Right hindlimb (tissue), 1 donor: ENCODE data around the gene ALK.

Experiments used
- DNase-seq: peaks from one replicate; pipeline ENCODE4 v3.0.0-alpha.2; 2018

The ALK gene

GRCh38 chr2:29900971-29901633, 20.3 kb downstream of the ALK start:
- DNase-seq, result no peak

DNA sequence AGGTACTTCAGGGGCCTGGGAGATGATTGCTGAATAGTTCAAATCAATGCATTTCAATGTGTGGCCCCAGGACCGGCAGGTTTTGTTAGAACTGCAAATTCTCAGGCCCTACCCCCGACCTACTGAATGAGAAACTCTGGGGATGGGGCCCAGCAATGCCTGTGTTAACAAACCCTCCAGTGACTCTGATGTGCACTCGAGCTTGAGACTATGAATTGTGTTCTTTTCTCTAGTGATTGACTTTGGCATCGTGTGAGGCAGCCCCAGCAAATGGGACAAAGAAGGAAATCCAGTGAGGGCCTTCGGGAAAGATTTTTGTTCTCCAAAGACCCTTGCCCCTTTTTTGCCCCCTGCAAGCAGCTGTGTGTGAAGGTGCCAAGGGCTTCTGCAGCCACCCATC, 22.4 kb downstream of the ALK start:
- no peak for DNase-seq

DNA sequence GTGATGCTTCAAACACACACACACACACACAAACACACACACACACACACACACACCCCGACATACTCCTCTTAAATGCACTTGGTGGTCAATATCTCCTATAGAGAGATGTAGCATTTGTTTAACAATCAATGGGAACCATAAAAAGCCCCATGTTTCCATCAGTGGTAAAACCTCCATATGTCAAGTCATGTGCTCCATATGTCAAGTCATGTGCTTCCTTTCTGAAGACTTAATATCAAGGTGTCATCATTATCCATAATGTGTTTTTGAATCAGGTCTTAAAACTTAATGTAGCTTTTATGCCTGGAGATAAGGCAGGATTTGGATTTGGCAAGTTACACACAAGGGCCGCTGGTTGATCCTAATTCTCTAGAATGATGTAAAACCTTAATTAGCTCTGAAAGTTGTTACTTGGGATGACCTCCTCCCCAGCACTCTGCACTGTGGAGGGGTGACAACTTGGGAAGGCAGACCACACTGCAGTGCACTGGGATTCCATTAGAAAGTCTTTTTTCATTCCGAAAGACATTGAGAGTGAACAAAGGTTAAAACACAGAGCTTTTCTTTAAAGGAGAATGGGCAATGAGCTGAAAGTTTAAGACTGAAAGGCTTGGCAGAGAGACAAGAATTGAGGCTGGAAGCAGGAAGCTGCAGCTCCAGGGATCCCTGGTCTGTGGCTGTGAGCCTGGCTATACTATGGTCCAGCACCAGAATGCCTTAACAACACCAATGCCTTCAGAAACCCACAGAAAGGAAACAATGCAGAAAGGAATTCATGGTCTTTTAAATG, 26.4 kb downstream of the ALK start:
- DNase-seq, result no peak

DNA sequence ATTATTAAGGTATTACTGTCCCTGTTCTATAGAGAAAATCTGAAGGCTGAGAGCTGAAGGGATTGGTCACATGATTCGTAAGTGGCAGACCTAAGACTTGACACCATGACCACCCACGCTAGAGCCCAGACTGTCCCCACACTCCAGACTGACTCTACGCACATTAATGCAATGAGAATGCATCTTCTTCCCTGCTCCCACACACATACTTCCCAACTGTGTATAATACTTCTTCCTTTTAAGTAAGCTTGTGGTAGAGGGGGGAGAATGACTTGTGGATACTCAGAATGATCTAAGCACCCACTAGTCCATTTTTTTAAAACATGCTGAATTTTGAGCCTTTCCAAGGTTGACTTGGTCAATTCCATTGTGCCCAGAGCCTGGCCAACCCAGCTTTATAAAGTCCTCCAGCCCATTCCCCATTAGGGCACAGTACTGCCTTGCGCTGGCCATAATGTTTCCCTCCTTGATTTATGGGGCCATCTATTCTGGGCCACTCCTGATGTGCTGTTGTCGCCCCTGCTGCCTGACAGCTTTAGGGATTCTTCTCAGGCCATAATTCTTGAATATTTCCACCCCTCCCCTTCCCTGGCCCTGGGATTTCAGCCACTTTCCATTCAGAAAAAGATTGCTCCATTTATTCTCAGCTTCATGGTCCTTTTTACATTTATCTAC, 28.7 kb downstream of the ALK start:
- no peak for DNase-seq

- no peak for DNase-seq
Observed at GRCh38 chr2:29881089-29881730, 40.2 kb downstream of the ALK start.

- no peak for DNase-seq
Observed at GRCh38 chr2:29880084-29880483, 41.3 kb downstream of the ALK start.

- DNase-seq, result no peak
Observed at GRCh38 chr2:29879456-29879855, 41.9 kb downstream of the ALK start.

- no peak for DNase-seq
Observed at GRCh38 chr2:29878898-29879297, 42.5 kb downstream of the ALK start.

- DNase-seq, result no peak
Observed at GRCh38 chr2:29876374-29876773, 45.0 kb downstream of the ALK start.

- DNase-seq, result no peak
Observed at GRCh38 chr2:29874745-29875144, 46.6 kb downstream of the ALK start.

DNA sequence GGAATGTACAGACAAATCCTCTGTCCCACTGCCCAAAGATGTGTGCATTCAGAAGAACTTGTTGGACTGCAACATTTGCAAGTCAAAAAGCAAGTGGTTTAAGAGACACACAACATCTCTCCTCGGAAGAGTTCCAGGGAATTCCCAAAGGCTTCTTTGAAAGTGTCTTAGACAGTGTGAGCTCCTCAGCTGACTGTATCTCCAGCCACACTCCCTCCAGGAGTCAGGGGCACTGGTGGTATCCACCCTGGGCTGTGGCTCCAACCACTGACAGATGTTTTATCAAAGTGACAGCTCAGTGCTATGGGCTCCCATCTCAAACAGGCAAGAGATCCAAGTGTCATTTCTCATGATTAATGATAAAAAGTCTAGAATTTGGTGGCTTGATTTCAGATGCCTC, 48.5 kb downstream of the ALK start:
- DNase-seq, result no peak

DNA sequence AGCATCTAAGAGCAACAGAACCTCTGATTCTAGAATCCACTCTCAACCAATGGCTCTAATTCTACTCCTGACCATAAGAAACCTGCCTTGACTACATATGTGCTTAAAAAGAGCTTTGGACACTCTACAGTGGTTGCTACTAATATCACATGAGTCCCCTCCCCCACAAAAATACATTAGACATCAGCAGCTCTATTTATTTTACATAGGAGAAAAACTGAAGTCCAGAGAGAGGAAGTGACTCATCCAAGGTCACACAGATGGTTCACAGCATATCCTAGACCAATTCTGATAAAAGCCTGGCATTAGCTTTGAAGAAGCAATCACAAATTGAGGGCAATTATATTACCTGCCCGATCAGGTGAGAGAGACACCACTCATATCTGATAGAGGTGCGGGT, 49.8 kb downstream of the ALK start:
- no peak for DNase-seq

DNA sequence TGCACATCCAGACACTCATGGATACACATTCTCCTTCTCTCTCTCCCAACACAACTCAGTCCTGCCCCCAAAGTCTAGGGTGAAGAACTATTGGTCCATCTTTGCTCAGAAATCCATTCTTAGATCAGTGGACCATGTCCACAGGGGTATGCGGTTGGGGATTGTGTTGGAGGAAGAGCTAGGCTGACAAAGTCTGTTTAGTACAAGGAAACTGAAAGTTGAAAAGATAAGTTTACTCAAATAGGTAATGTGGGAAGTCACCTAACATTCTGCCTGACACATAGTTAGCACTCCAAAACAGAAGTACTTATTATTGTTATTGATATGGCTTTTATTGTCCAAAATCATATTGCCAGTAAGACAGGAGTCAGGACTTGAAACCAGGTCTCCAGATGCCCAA, 55.9 kb downstream of the ALK start:
- no peak for DNase-seq

DNA sequence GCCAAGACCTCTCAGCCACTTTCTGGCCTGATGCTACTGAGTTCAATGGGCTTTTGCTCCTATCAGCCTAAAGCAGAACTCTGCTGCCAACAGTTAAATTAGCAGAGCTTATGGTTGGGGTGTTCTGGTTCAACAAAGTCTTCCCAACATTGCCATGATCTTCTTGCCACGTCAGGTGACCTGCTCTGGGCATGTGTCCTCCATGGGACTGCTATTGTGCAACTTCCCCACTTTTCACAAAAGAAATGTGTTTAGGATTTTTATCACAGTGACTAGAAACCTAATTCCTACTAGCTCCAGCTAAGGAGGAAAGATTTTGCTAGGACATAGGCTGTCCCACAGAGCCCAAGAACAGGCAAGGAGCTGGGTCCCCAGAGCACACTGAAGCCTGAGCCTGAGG, 56.4 kb downstream of the ALK start:
- DNase-seq, result no peak

DNA sequence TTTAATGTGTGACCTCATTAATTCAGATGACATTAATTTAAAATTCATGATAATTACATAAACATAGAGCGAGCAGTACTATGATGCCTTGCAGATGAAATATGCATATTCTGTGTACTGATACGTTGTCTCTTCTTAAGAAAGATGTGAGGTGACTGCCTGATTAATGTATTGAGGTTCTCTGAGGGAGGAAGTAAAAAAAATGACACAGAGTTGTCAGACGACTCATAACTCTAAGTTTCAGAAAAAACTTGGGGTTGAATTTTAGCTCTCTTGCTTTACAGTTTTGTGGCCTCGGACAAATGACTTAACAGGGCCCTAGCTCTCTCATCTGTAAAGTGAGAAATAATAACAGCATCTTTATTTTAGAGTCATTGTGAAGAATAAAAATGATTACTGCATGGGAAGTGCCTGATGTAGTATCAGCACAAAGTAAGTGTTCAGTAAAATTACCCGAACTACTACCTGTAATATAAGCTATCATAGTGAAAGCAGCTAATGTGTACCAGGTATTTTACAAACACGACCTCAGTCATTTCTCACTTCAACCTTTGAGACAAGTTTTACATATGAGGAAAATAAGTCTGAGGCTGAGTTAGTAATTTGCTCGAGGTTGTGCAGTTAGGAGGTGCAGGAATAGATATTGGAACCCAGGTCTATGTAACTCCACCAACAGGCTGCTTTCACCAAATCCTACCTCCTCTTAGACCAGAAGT, 65.3 kb downstream of the ALK start:
- no peak for DNase-seq

DNA sequence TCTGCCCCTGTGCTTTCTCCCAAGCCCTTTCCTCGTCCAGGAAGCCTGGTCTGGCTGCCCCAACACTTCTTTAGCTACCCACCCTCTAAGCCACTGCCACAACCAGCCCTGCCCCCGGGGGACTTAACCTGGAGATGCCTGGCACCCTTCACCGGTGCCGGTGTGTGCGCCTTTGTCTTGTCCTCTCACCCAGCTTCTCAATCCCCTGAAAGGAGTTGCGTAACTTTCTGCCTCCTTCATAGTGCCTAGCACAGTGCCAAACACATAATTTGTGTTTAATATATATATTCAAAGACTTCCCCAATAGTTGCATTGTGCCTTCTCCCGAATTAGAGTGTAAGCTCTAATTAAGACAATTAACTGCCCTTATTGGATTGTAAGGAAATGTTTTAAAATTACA, 70.6 kb downstream of the ALK start:
- no peak for DNase-seq

DNA sequence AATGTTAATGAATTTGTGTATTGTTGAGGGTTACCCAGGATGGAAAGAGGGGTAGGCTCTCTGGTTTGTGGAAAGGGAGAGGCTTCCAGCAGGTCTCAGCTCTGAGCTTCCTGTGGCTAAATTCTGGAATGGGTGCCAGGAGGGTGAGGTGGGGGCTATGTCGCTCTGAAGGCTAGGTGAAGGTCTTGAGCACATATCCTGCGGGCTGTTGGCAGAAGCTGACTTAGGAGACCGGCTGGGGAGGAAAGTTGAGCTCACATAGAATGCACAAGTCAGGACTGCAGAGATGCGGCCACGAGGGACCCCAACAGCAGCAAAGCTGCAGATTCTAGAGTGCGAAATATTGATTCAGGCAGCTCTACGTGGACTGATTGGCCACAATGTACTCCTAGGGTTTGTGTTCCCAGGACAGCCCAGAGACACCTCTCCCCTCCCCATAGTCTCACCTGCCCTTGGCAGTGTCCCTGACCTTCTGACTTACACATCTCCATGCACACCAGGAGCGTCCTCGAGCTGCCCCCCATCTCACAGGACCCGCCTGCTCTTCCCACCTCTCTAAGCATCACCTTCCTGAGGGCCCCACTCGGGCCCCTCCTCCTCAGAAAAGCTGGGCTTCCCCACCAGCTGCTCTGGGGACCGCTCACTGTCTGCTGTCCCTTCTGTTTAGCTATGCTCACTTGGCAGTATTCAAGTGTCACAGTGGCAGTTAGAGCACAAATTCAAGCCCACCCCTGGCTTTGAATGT, 72.6 kb downstream of the ALK start:
- DNase-seq, result no peak

DNA sequence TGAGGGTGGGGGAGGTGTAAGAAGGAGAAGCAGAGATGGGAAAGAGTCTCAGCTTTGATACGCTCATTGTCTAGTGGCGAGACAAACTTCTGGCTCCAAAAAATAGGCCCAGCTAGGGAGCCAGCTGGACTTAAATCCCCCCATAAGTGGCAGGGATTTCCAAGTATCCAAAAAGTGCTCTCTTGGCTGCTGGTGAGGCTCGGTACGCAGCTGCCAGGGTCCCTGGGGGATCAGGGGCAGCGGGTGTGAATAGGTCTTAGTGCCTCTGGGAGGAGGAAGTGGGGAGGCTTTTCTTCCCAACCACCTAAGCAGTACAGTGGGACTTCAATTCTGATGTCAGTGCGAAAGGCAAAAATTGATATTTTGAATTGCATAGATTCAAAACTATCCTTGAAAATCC, 73.5 kb downstream of the ALK start:
- DNase-seq, result peak; percentile 32

DNA sequence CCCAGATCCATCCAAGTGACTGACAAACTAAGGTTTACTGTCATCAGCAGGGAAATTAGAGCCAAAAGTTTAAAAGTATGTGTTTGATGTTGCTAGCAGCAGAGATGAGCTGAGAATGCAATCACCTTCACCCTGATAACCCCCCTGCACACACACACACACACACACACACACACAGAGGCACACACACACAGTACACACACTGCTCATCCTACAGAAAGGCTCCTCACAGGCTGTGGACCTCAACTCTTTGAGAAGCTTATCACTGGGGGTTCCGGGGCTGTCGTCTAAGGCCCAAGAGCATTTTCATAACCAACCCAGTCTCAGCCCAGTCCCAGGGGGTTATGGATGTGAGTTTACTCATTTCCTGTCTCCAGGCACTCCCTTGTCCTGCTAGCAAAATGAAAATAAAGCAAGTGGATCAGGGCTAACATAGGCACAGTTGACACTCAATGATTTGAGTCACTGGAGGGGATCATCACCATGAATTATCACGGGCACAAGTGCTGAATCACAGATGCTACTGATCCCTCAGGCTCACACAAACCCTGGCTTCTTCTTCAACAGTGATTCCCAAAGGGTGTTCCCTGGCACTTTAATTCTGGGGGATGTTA, 76.6 kb downstream of the ALK start:
- DNase-seq, result no peak

DNA sequence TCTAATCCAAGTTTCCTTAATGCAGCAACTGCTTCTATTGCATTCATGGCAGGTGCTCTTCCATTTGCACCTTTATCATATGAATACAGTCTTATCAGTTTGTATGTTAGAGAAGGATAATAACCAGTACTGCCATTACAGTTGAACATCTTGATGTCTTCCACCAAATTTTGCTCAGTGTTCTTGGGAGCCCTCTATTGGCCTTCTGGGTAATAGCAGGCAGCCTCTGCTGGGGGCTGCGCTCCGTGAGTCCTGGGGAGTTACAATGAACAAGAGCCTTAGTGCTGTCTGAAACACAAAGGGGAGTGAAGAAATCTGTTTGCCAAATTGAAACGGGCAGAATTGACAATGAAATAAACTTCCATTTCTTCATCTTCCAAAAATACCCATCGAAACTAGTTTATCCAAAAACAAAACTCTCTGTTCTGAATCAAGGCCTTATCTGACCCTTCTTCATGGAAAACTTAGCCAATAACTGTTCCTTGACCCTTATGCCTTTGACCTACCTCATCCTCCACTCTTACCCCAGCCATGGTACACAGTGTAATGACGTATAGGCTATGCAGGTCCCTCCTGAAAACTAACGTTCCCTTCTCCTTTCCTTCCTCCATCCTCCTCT, 79.9 kb downstream of the ALK start:
- peak; percentile 31 for DNase-seq

DNA sequence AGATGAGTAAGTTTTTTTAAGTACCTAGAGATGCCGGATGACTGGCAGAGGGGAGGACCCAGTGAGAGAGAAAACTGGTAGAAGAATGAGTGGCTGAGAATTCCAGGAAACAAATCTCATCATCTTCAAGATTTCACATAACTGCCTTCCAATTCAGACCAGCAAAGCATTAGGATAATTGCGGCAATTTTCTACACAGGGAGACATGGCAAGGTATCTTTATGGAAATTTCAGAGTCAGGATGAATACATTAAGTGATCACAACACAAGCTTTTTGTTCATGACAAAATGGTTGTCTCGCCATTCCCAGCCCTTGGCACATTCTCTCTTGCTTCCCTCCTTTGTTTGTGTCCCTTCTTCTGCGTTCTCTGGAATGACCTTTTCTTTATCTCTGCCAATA, 82.1 kb downstream of the ALK start:
- no peak for DNase-seq
